Jurkat, Clone E6-1 (cell line): ENCODE data around the gene ATXN2.
"Not testable (repeated sequence)": the region's sequence is repeated elsewhere in the genome, so short reads cannot be mapped to it uniquely, and the experiment has no call there.

Experiments used
- DNase-seq: peaks from one replicate; pipeline ENCODE4 v3.0.0-alpha.2; 2011; ENCODE audit warnings: low read depth, low spot score
- H3K4me3 ChIP-seq: 2 replicates; pipeline ENCODE4 v1.5.1; 2011; ENCODE audit warnings: mild to moderate bottlenecking, low read length, control low read depth, moderate library complexity

Gene ATXN2

GRCh38 chr12:111578971-111579340 is 20.2 kb downstream of the ATXN2 start:
- DNase-seq: no peak
- no peak overlapping the region for H3K4me3 ChIP-seq

- no peak overlapping the region for H3K4me3 ChIP-seq
- DNase-seq: no peak
Measured at GRCh38 chr12:111578276-111578970, 20.7 kb downstream of the ATXN2 start.

GRCh38 chr12:111574797-111575443 is 24.2 kb downstream of the ATXN2 start:
- DNase-seq: no peak
- no peak overlapping the region for H3K4me3 ChIP-seq

- H3K4me3 ChIP-seq: no peak overlapping the region
- DNase-seq: no peak
Measured at GRCh38 chr12:111573476-111573875, 25.6 kb downstream of the ATXN2 start.

- no peak overlapping the region for H3K4me3 ChIP-seq
- no peak for DNase-seq
Measured at GRCh38 chr12:111570084-111570961, 28.8 kb downstream of the ATXN2 start.

- H3K4me3 ChIP-seq: no peak overlapping the region
- DNase-seq: no peak
Measured at GRCh38 chr12:111569363-111570083, 29.6 kb downstream of the ATXN2 start.

GRCh38 chr12:111560844-111561243 is 38.3 kb downstream of the ATXN2 start:
- not testable (repeated sequence) for H3K4me3 ChIP-seq, DNase-seq

GRCh38 chr12:111558107-111558376 is 41.1 kb downstream of the ATXN2 start:
- no peak for DNase-seq

GRCh38 chr12:111557271-111558106 is 41.6 kb downstream of the ATXN2 start:
- no peak overlapping the region for H3K4me3 ChIP-seq
- no peak for DNase-seq

More at GRCh38 chr12:111558107-111558376, 41.1 kb downstream of the ATXN2 start:
- H3K4me3 ChIP-seq: no peak overlapping the region

- DNase-seq: no peak
- H3K4me3 ChIP-seq: no peak overlapping the region
Measured at GRCh38 chr12:111556676-111557075, 42.4 kb downstream of the ATXN2 start.

GRCh38 chr12:111555313-111555712 is 43.8 kb downstream of the ATXN2 start:
- not testable (repeated sequence) for H3K4me3 ChIP-seq, DNase-seq

GRCh38 chr12:111546758-111547383 is 52.2 kb downstream of the ATXN2 start:
- H3K4me3 ChIP-seq: no peak overlapping the region
- DNase-seq: no peak

- H3K4me3 ChIP-seq: no peak overlapping the region
- no peak for DNase-seq
Measured at GRCh38 chr12:111546171-111546570, 52.9 kb downstream of the ATXN2 start.

GRCh38 chr12:111544032-111544431 is 55.1 kb downstream of the ATXN2 start:
- no peak for DNase-seq

GRCh38 chr12:111532751-111533150 is 66.4 kb downstream of the ATXN2 start:
- no peak overlapping the region for H3K4me3 ChIP-seq
- no peak for DNase-seq

More at GRCh38 chr12:111544032-111544431, 55.1 kb downstream of the ATXN2 start:
- H3K4me3 ChIP-seq: no peak overlapping the region

- no peak overlapping the region for H3K4me3 ChIP-seq
- peak; percentile 47 for DNase-seq
Measured at GRCh38 chr12:111529424-111530368, 69.4 kb downstream of the ATXN2 start.

- no peak overlapping the region for H3K4me3 ChIP-seq
- DNase-seq: no peak
Measured at GRCh38 chr12:111523587-111524167, 75.4 kb downstream of the ATXN2 start.
